HUES48 (cell line): ENCODE results near the gene HTR6.

Source experiments
- H3K27ac ChIP-seq: one replicate; pipeline ENCODE4 v1.7.0; 2013; ENCODE audit warnings: low read depth, low read length, inconsistent platforms
- H3K27me3 ChIP-seq: 2 replicates; pipeline ENCODE4 v1.6.1; 2013; ENCODE audit warnings: mild to moderate bottlenecking, low read length; ENCODE audit not compliant: control insufficient read depth, insufficient read depth
- H3K36me3 ChIP-seq: 2 replicates; pipeline ENCODE4 v1.6.1; 2013; ENCODE audit warnings: low read length; ENCODE audit not compliant: control insufficient read depth, insufficient read depth
- H3K4me1 ChIP-seq: 2 replicates; pipeline ENCODE4 v1.6.1; 2013; ENCODE audit warnings: mild to moderate bottlenecking, low read length; ENCODE audit not compliant: control insufficient read depth, insufficient read depth
- H3K4me3 ChIP-seq: 2 replicates; pipeline ENCODE4 v1.5.1; 2013; ENCODE audit warnings: mild to moderate bottlenecking, low read depth, low read length
- H3K9ac ChIP-seq: 2 replicates; pipeline ENCODE4 v1.6.1; 2013; ENCODE audit warnings: mild to moderate bottlenecking, low read depth, low read length, moderate library complexity
- H3K9me3 ChIP-seq: 2 replicates; pipeline ENCODE4 v1.6.1; 2013; ENCODE audit warnings: low read length; ENCODE audit not compliant: control insufficient read depth, insufficient read depth

The HTR6 gene

GRCh38 chr1:19676438-19676922 lies 11.8 kb downstream of the HTR6 start:
- Histone ChIP-seq H3K9ac (no peak overlapping the region), H3K27ac (no peak overlapping the region), H3K4me3 (no peak overlapping the region), H3K27me3 (peaks cover 12% of the 10 kb centered on the region), H3K36me3 (no peaks in the 10 kb centered on the region), H3K9me3 (no peaks in the 10 kb centered on the region), H3K4me1 (no peaks in the 10 kb centered on the region)

GRCh38 chr1:19678493-19678892 lies 13.8 kb downstream of the HTR6 start:
- Histone ChIP-seq H3K27me3 (peaks cover 12% of the 10 kb centered on the region), H3K36me3 (no peaks in the 10 kb centered on the region), H3K9ac (no peak overlapping the region), H3K4me1 (no peaks in the 10 kb centered on the region), H3K27ac (no peak overlapping the region), H3K4me3 (no peak overlapping the region), H3K9me3 (no peaks in the 10 kb centered on the region)

- no peak overlapping the region for H3K27ac ChIP-seq
- H3K36me3 ChIP-seq: no peaks in the 10 kb centered on the region
- no peak overlapping the region for H3K9ac ChIP-seq
- no peaks in the 10 kb centered on the region for H3K4me1 ChIP-seq
- peaks cover 12% of the 10 kb centered on the region for H3K27me3 ChIP-seq
- H3K4me3 ChIP-seq: no peak overlapping the region
- H3K9me3 ChIP-seq: no peaks in the 10 kb centered on the region
Observed at GRCh38 chr1:19678931-19679453, 14.3 kb downstream of the HTR6 start.

DNA sequence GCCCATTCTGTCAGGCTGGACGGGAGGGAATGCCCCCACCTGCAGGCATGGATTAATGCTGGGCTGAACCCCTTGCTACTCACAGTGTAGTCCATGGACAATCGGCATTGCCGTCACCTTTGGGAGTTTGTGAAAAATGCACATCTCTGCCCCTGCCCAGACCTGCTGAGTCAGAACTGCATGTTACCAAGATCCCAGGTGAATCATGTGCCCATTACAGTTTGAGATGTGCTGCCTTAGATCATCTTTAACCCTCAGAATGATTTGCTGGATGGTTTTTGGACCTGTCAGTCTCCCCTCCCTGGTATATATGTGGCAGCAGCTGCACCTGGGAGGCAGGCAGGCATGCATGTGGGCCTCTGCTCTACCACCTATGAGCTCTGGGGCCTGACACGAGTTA lies 15.0 kb downstream of the HTR6 start:
- Histone ChIP-seq H3K9ac (no peak overlapping the region), H3K9me3 (no peaks in the 10 kb centered on the region), H3K27ac (no peak overlapping the region), H3K4me3 (no peak overlapping the region), H3K36me3 (no peaks in the 10 kb centered on the region), H3K4me1 (no peaks in the 10 kb centered on the region), H3K27me3 (peaks cover 12% of the 10 kb centered on the region)

DNA sequence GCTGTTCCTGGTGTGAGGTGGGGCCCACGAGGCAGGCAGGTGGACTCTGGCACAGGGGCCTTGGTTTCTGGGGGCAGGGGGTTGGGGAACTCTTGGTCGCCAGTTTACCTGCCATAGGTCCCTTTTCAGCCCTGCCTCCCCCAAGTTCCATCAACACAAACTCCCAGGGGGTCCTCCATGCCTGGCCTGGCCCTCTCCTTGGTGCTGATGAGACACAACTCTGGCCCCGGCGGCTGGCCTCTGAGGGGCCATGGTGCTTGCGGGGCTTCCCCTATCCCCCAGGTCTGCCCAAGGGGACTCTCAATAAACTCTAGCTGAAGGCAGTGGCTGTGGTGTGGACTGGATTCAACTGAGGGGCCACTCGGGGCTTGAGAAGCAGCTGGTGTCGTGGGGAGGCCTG lies 16.0 kb downstream of the HTR6 start:
- no peak overlapping the region for H3K9ac ChIP-seq
- H3K27me3 ChIP-seq: peaks cover 3% of the 10 kb centered on the region; the same call in 1 of the 2 replicates
- H3K36me3 ChIP-seq: no peaks in the 10 kb centered on the region
- H3K27ac ChIP-seq: no peak overlapping the region
- no peaks in the 10 kb centered on the region for H3K9me3 ChIP-seq
- no peaks in the 10 kb centered on the region for H3K4me1 ChIP-seq
- H3K4me3 ChIP-seq: no peak overlapping the region

- H3K27me3 ChIP-seq: no peaks in the 10 kb centered on the region
- no peak overlapping the region for H3K27ac ChIP-seq
- no peak overlapping the region for H3K4me3 ChIP-seq
- H3K36me3 ChIP-seq: no peaks in the 10 kb centered on the region
- H3K9me3 ChIP-seq: no peaks in the 10 kb centered on the region
- H3K9ac ChIP-seq: no peak overlapping the region
- peaks cover 5% of the 10 kb centered on the region; the same call in 1 of the 2 replicates for H3K4me1 ChIP-seq
Observed at GRCh38 chr1:19682257-19682656, 17.6 kb downstream of the HTR6 start.

DNA sequence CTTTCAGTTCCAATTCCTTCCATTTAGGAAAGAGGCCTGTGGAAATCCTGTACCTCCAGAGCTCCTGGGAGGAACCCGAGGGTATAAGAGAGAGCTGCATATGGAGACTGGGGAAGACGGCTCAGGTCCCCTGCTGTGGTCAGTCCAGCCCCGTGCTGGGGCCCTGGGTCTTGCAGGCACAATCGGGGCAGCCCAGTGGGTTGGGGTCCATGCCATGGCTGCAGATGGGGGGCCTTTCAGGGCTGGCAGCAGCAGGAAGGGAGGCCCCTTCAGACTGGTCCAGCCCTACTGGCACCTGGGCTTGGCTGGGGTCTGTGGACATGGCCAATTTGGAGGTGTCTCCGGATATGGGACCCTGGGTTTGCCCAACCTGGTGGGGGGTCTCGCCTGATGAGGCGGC lies 18.2 kb downstream of the HTR6 start:
- Histone ChIP-seq H3K27me3 (no peaks in the 10 kb centered on the region), H3K4me3 (no peak overlapping the region), H3K9me3 (no peaks in the 10 kb centered on the region), H3K27ac (no peak overlapping the region), H3K4me1 (peaks cover 5% of the 10 kb centered on the region; the same call in 1 of the 2 replicates), H3K36me3 (no peaks in the 10 kb centered on the region), H3K9ac (no peak overlapping the region)

DNA sequence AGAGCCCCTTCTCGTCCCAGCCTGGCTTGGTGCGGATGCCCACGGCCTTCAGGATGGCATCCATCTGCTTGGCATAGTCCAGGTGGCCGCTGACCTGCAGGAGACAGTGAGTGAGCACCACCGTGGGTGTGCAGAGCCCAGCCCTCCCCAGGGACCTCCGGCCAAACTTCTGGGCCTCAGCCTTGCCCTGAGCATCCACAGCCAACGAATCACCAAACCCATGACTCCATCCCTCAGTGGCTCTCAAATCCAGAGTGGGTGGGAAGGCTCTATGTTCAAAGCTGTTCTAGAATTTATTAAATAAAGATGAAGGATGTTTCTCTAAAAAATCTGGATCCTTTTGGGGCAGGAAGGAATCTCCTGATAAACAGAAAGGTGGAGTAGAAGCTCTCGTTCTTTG lies 18.7 kb downstream of the HTR6 start:
- Histone ChIP-seq H3K27me3 (no peaks in the 10 kb centered on the region), H3K4me3 (no peak overlapping the region), H3K36me3 (no peaks in the 10 kb centered on the region), H3K27ac (no peak overlapping the region), H3K9me3 (no peaks in the 10 kb centered on the region), H3K4me1 (peaks cover 5% of the 10 kb centered on the region; the same call in 1 of the 2 replicates), H3K9ac (no peak overlapping the region)

DNA sequence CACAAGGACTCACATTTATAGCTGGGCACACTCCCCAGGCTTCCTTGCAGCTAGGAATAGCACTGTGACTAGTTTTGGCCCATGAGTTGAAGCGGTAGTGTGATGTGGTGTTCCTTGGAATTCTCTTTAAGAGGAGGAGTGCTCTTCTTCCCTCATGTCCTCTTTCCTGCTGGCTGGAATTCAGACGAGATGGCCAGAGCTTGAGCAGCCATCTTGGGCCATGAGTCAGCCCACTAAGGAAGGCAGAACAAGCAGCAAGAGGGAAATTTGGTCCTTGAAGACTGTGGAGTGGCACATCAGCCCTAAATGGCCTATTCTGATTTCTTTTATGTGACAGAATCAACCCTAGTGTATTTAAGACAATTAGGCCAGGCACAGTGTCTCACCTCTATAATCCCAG lies 20.0 kb downstream of the HTR6 start:
- Histone ChIP-seq H3K9ac (no peak overlapping the region), H3K27me3 (no peaks in the 10 kb centered on the region), H3K4me1 (peaks cover 8% of the 10 kb centered on the region; the same call in 1 of the 2 replicates), H3K36me3 (no peaks in the 10 kb centered on the region), H3K9me3 (no peaks in the 10 kb centered on the region), H3K4me3 (no peak overlapping the region), H3K27ac (no peak overlapping the region)

DNA sequence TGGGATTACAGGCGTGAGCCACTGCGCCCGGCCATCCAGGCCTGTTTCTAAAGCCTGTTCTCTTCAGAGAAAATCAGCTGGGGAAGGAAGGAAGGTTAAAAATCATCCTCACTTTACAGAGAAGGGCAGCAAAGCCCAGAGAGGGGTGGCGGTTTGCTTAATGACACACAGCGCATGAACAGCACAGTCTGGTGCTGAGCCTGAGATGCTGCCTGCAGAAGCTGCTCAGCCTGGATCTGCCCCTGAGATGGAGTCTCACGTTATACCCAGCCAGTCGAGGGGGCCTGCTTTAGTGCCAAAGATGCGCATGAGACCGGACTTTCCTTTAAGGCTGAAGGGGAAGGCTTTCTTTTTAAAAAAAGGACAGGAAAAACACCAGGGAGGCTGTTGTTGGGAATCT lies 21.3 kb downstream of the HTR6 start:
- no peaks in the 10 kb centered on the region for H3K9me3 ChIP-seq
- H3K4me1 ChIP-seq: peaks cover 8% of the 10 kb centered on the region; the same call in 1 of the 2 replicates
- H3K9ac ChIP-seq: no peak overlapping the region
- H3K4me3 ChIP-seq: no peak overlapping the region
- no peaks in the 10 kb centered on the region for H3K27me3 ChIP-seq
- no peak overlapping the region for H3K27ac ChIP-seq
- no peaks in the 10 kb centered on the region for H3K36me3 ChIP-seq

DNA sequence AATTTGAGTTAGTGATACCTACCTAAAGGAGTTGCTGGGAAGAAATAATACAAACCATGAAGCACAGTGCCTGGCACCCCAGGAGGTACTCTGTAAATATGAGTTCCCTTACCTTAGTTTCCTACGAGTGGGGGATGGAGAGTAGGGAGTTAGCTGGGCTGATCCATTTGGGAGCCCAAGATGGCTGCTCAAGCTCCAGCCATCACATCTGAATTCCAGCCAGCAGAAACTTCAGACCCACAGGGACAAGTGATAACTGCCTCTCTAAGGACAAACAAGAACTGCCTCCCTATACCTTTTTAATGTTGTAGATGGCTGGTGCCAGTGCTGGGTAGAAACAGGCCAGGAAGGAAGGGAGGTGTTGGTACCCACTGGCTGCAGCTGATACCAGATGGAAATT lies 22.7 kb downstream of the HTR6 start:
- H3K36me3 ChIP-seq: no peaks in the 10 kb centered on the region
- no peaks in the 10 kb centered on the region for H3K9me3 ChIP-seq
- H3K4me1 ChIP-seq: peaks cover 8% of the 10 kb centered on the region; the same call in 1 of the 2 replicates
- H3K27me3 ChIP-seq: no peaks in the 10 kb centered on the region
- no peak overlapping the region for H3K27ac ChIP-seq
- H3K9ac ChIP-seq: no peak overlapping the region
- H3K4me3 ChIP-seq: no peak overlapping the region
